Peyer's patch (tissue), 4 donors: ENCODE measurements around the gene SCGB1C1.

Experiments used
- CTCF ChIP-seq, 6 experiments: fragments of 450-650 bp in 4 of 6; fragments of 200-600 bp in 2 of 6; sonication (generic) in 1 of 6; IDR thresholded peaks; one replicate each; pipeline ENCODE4 v1.5.1; 2017 to 2019; ENCODE audit warnings: antibody characterized with exemption in 6 of 6, mild to moderate bottlenecking in 3 of 6, moderate library complexity in 1 of 6
- POLR2A ChIP-seq, 2 donors: fragments of 450-650 bp; IDR thresholded peaks; one replicate each; pipeline ENCODE4 v1.5.1; 2017; ENCODE audit warnings: antibody characterized with exemption in 2 of 2, mild to moderate bottlenecking in 2 of 2, moderate library complexity in 2 of 2

- TF ChIP-seq CTCF (IDR thresholded peaks at IDR 0.05) = no peak
- TF ChIP-seq POLR2A (IDR thresholded peaks at IDR 0.05) = no peak
These were observed 12.5 kb downstream of the SCGB1C1 start for GRCh38 chr11:205221-206001.
